Parathyroid adenoma (tissue), 2 donors: ENCODE data around the gene F2RL3.

Source experiments
- H2AFZ ChIP-seq: fragments of 300-600 bp; sonication (generic); one replicate; pipeline ENCODE4 v1.7.0; 2017; ENCODE audit warnings: antibody characterized with exemption, mild to moderate bottlenecking
- H3K27ac ChIP-seq: fragments of 300-600 bp; sonication (generic); one replicate; pipeline ENCODE4 v1.7.0; 2017
- H3K27me3 ChIP-seq: fragments of 300-600 bp; sonication (generic); one replicate; pipeline ENCODE4 v1.7.0; 2017; ENCODE audit warnings: low read length; ENCODE audit not compliant: control insufficient read depth, insufficient read depth
- H3K36me3 ChIP-seq: fragments of 300-600 bp; sonication (generic); one replicate; pipeline ENCODE4 v1.7.0; 2017; ENCODE audit warnings: low read length; ENCODE audit not compliant: control insufficient read depth, insufficient read depth
- H3K4me1 ChIP-seq: fragments of 300-600 bp; sonication (generic); one replicate; pipeline ENCODE4 v1.7.0; 2017; ENCODE audit warnings: control low read depth
- H3K4me2 ChIP-seq: fragments of 300-600 bp; sonication (generic); one replicate; pipeline ENCODE4 v1.7.0; 2017; ENCODE audit warnings: low read length
- H3K4me3 ChIP-seq: fragments of 300-600 bp; sonication (generic); one replicate; pipeline ENCODE4 v1.7.0; 2017; ENCODE audit warnings: low read depth, low read length
- H3K79me2 ChIP-seq: fragments of 300-600 bp; sonication (generic); one replicate; pipeline ENCODE4 v1.7.0; 2017; ENCODE audit warnings: control low read depth
- H3K9ac ChIP-seq: fragments of 300-600 bp; sonication (generic); one replicate; pipeline ENCODE4 v1.7.0; 2017; ENCODE audit warnings: mild to moderate bottlenecking
- H3K9me3 ChIP-seq: fragments of 300-600 bp; sonication (generic); one replicate; pipeline ENCODE4 v1.7.0; 2017; ENCODE audit warnings: low read length; ENCODE audit not compliant: control insufficient read depth
- CTCF ChIP-seq: fragments of 300-600 bp; sonication (generic); IDR thresholded peaks from one replicate; pipeline ENCODE4 v1.7.0; 2017; ENCODE audit warnings: antibody characterized with exemption, mild to moderate bottlenecking
- donor health status: primary hyperparathyroidism.

Gene F2RL3

GRCh38 chr19:16877581-16877980, 11.2 kb upstream of the F2RL3 start:
- no peaks in the 10 kb centered on the region for H3K27me3 ChIP-seq
- no peak overlapping the region for H3K9ac ChIP-seq
- no peak overlapping the region for H3K4me3 ChIP-seq
- TF ChIP-seq CTCF, result no peak
- H3K79me2 ChIP-seq, result peaks cover 5% of the 10 kb centered on the region
- no peak overlapping the region for H2AFZ ChIP-seq
- H3K4me1 ChIP-seq, result no peaks in the 10 kb centered on the region
- no peak overlapping the region for H3K4me2 ChIP-seq
- H3K9me3 ChIP-seq, result no peaks in the 10 kb centered on the region
- peak overlapping the region; percentile 49 for H3K27ac ChIP-seq
- H3K36me3 ChIP-seq, result no peaks in the 10 kb centered on the region

DNA sequence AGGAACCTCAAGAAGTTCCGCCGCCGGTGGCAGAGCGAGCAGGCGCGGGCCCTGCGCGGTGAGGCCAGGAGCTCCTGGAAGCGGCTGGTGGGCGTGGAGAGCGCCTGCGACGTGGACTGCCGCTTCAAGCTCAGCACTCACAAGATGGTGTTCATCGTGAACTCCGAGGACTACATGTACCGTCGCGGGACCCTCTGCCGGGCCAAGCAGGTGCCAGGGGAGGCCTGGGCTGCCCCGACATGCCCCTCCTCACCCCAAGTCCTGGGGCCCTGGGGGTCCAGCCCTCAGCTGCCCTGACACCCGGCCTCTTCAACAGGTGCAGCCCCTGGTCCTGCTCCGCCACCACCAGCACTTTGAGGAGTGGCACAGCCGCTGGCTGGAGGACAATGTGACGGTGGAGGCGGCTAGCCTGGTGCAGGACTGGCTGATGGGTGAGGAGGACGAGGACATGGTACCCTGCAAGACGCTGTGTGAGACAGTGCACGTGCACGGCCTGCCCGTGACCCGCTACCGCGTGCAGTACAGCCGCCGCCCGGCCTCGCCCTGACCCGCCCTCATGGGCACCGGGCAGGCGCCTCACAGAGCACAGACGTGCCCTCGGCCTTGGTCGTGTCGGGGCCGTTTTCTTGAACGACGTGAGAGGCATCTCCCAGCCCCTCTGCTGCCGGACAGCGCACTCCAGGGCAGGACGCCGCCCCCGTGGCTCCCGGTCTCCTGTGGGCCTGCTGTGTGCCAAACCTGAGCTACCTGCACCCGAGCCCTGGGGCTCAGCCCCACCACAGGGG, 10.4 kb upstream of the F2RL3 start:
- H2AFZ ChIP-seq, result no peak overlapping the region
- H3K4me2 ChIP-seq, result no peak overlapping the region
- no peaks in the 10 kb centered on the region for H3K4me1 ChIP-seq
- no peaks in the 10 kb centered on the region for H3K9me3 ChIP-seq
- TF ChIP-seq CTCF, result no peak
- no peak overlapping the region for H3K27ac ChIP-seq
- no peak overlapping the region for H3K4me3 ChIP-seq
- no peaks in the 10 kb centered on the region for H3K79me2 ChIP-seq
- H3K27me3 ChIP-seq, result no peaks in the 10 kb centered on the region
- no peaks in the 10 kb centered on the region for H3K36me3 ChIP-seq
- no peak overlapping the region for H3K9ac ChIP-seq

DNA sequence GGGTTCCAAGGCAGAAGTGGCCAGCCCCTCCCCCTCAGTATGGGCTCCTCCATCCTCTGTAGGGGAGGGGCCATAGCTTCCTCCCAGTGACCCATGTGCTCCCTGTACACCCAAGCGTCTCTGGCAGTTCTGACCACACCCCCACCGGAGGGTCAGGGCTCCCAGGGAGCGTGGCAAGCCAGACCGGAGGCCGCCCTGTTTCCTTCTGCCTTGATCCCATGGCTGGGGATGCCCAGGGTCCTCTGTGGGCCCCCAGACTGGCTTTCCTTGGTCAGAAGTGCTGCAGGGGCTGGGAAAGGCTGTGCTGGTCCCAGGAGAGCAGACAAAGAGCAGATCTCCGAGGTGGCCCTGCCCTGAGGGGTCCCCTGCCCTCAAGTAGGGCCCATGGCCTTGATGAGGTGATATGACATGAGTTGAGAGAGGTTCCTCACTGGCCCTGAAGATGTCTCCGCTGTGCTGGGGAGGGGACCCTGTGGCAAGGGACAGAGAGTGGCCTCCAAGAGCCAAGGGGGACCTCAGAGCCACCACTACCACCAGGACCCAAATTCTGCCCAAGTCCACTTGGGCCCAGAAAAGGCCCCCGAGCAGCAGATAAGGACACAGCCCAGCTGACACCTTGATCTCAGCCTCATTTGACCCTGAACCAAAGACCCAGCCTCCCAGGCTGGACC, 7.8 kb upstream of the F2RL3 start:
- H3K9me3 ChIP-seq, result no peaks in the 10 kb centered on the region
- H3K4me1 ChIP-seq, result no peaks in the 10 kb centered on the region
- no peak overlapping the region for H2AFZ ChIP-seq
- TF ChIP-seq CTCF, result no peak
- no peak overlapping the region for H3K4me3 ChIP-seq
- H3K27me3 ChIP-seq, result no peaks in the 10 kb centered on the region
- no peaks in the 10 kb centered on the region for H3K79me2 ChIP-seq
- no peak overlapping the region for H3K4me2 ChIP-seq
- no peaks in the 10 kb centered on the region for H3K36me3 ChIP-seq
- peak overlapping the region; percentile 24 for H3K27ac ChIP-seq
- H3K9ac ChIP-seq, result no peak overlapping the region

DNA sequence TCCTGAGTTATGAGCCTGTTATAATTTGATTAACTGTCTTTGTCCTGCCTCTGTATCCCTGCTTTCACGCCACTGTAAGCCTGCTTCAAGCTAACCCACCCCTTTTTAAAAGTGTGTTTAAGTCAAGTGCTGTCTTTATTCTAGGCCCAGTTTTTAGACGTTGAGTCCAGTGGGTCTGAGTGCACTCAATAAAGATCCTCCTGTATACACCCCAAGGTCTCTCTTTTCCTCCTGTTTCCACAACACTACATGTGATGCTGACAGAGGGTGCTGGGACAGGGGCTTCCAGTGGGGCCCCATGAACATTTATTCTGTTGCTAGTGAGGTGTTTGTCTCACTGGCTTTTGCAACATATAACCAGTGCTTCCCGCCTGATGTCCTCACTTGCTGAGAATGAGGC, 6.7 kb upstream of the F2RL3 start:
- H3K4me2 ChIP-seq, result no peak overlapping the region
- H3K79me2 ChIP-seq, result no peaks in the 10 kb centered on the region
- no peak overlapping the region for H2AFZ ChIP-seq
- H3K27me3 ChIP-seq, result no peaks in the 10 kb centered on the region
- TF ChIP-seq CTCF, result no peak
- no peaks in the 10 kb centered on the region for H3K4me1 ChIP-seq
- H3K9ac ChIP-seq, result no peak overlapping the region
- H3K27ac ChIP-seq, result no peak overlapping the region
- no peak overlapping the region for H3K4me3 ChIP-seq
- no peaks in the 10 kb centered on the region for H3K9me3 ChIP-seq
- H3K36me3 ChIP-seq, result no peaks in the 10 kb centered on the region
